GM08714 (cell line): ENCODE data around the gene NUP93.

ENCODE experiments used
- H3K4me3 ChIP-seq: fragments of 200-500 bp; sonication (Bioruptor generic); 2 replicates; pipeline ENCODE4 v1.5.1; 2014; ENCODE audit warnings: mild to moderate bottlenecking, low read length, inconsistent platforms
- ZNF274 ChIP-seq: IDR thresholded peaks from 2 replicates; pipeline ENCODE4 v1.6.1; 2012; ENCODE audit warnings: mild to moderate bottlenecking, low read depth, low read length

NUP93 gene

DNA sequence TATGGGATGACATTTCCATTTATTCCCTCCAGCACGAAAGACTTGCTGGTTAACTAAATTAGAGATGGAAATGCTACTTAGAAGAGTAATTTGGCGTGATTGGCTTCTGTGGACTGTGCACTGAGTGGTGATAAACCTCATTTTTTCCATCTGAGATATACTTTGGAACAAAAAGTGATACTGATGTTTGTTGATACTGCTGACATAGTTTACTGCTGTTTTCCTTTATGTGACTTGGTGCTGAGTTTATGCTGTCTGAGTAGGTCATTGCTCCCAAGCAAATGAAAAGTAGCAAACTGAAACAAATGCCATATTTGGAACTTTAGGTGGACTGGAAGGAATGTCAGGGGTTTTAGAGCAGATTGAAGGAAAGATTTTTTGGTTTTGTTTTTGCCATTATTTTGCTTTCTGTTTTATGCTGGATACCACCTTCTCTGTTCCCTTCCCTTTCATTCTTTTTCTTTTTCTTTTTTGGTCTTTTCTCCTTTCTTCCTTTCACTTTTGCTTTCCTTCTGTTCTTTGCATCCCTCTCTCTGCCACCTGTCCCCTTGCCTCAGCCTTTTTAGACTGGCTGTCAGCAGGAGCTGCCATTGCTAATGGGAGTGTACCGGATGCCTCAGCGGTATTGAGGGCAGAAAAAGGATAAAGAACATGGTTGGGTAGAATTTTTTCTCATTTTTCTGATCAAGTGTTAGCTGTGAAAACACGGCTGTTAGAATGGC is 41.8 kb downstream of the NUP93 start:
- TF ChIP-seq ZNF274, result no peak
- H3K4me3 ChIP-seq, result no peak overlapping the region; the same call in 1 of the 2 replicates

DNA sequence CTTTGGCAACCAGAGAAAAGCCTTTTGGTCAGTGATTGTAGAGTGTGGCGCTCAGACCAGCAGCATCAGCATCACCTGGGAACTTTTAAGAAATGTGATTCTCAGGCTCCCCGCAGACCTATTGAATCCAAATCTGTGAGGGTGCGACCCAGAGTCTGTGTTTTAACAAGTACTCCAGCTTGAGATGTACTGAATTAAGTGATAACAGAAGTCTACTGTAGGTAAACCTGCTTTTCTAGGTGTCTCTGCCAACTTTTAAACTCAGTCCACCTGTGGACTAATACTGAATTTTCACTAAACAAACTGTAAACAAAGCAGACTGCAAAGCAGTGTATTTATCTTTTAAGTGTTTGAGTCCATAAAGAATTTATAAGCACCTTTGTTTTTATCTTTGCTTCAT is 43.6 kb downstream of the NUP93 start:
- no peak overlapping the region for H3K4me3 ChIP-seq
- no peak for TF ChIP-seq ZNF274

DNA sequence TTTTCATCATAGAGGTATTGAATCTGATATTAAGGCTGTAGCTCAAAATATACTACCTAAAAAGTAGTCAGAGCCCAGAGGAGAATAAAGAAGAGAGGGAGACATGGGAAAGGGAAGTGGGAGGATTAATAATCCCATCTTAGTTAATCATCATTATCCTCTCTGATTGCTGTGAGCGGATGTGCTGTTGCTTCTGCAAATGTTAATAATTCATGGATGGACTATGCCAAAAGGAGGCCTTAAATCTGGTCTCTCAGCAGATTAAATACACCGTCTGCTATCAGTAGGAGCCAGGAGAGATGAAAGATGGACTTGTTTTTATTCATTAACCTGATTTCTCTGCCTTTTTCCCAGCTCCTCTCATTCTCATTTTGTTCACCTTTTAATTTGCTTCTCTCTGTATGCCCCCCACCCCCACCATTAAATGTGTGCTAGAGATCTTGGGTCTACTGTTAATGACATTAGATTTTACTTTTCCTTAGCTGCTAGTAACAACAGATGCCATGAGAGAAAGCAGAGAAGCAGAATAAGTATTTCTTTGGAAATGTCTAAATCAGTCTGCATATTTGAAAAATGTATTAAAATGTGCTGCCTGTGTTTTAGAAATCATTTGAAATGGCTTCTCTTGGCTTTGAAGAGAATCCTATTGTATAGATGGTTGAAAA is 44.2 kb downstream of the NUP93 start:
- no peak for TF ChIP-seq ZNF274
- H3K4me3 ChIP-seq, result no peak overlapping the region

DNA sequence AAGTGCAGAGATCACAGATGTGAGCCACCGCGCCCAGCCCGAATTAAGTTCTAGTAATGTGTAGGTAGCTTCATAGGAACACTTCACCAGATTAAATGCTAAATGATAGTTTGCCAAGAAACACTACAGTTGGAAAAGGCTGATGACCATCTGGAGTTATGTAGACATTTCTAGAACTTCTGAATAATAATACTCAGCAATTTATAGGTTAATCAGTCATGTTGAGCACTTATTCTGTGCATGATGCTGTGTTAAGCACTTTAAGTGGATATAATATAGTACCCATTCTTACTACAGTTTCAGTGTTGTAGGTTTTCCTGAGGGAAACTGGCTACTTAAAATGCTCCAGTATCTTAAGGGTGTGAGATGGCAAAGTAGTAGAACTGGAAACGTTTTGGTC is 45.2 kb downstream of the NUP93 start:
- no peak for TF ChIP-seq ZNF274
- H3K4me3 ChIP-seq, result no peak overlapping the region

DNA sequence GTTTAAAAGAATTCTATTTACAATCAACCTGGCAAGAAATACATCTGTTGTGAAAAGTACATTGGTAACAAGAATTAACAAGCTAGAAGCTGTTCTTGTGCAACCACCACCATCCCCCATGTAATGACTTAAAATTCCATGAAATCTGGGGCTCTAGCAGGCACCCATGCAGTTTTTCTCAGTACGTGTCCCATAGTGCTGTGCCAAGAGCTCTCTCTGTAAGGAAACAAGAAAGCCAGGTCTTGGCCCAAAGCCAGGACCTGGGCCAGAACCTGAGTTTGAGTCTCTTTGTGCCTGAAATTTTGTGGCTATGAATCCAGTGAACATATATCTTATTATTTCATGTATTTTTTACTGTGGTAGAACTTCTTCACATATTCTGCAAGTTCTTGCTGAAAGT is 46.6 kb downstream of the NUP93 start:
- no peak overlapping the region for H3K4me3 ChIP-seq
- TF ChIP-seq ZNF274, result no peak

DNA sequence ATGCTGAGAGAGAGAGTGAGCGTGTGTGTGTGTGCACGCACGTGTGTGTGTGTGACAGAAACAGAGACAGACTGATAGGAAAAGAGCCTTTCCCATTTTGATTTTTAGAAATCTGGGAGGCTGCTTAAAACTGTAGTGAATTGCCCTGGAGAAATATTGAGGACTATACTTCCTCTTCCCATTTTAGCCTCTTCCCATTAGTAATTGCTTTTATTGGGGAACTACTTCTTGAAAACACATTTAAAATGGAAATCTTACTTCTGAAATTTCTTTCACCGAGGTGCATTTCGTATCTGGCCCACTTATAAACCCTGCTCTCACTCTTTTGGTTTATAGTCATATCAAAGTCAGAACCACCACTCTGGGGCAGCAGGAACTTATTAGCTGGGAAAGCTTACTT is 47.1 kb downstream of the NUP93 start:
- H3K4me3 ChIP-seq, result no peak overlapping the region
- TF ChIP-seq ZNF274, result no peak

DNA sequence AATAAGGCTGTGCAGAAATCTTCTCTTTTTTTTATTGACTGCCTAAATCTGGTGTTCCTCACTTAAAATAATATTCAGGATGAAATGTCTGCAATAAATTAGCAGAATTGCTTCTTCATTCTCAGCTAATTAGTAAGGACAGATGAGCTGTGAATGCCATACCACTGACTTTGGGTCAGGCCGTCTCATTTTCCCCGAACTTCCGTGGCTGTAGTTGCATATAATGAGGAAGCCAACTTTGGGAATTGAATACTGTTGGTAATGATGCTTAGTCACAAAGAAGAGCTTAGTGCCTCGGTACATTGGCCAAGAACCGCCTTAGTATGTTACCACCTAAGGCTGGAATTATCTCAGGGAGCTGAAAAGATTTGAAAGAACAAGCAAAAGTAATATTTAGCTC is 47.6 kb downstream of the NUP93 start:
- H3K4me3 ChIP-seq, result no peak overlapping the region
- TF ChIP-seq ZNF274, result no peak

DNA sequence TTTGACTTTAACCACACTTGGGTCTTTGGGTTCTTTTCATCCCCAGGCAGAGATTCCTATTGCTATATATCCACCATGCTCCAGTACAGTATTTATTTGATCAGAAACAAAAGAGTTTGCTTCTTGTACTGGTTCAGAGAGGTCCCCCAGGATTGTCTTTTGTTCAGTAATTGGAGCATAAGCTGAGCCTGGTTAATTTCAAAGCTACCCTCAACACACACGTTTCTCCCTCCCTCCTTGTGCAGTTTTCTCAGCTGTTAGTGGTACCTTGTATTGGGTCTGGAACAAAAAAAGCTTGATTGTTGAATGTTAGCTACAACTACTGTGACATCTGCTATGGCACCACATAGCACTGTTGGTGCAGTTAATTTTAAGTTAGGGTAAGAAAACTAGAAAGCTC is 50.0 kb downstream of the NUP93 start:
- TF ChIP-seq ZNF274, result no peak
- no peak overlapping the region for H3K4me3 ChIP-seq

DNA sequence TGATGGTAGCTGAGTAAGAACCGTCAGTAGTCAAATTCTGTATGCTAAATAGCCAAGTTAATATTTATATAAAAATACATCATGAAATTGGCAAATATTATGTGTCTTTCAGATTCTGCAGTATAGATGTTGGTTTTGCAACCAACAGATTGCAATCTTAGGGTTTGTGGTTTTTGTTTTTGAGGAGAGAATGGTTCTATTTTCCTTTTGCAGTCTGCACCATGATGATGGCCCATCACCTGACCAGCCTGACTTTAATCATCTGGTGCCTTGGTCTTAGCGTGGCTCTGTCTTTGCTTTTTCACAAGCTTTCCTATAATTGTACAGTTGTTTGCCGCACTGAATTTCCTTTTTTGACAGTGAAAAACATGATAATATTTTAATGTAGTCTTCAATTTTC is 50.7 kb downstream of the NUP93 start:
- TF ChIP-seq ZNF274, result no peak
- no peak overlapping the region for H3K4me3 ChIP-seq

DNA sequence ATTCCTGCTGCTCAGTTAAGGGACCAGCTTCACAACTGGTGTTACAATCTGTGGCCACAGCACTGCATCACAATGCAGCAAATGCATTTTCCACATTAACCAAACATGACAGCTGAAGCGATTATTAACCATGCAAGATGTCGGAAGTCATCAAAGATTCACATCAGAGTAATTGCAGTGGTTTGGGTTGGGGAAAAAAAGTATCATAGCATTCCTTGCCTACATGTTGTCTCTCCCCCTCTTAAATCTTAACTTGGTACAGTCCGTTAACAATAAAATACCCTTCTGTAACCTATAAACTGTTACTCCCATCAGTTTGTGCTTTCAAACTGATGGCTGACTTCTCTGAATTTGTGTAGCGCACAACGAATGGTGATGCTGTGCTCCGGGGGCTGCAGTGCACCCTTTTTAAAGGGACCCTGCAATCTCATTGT is 51.6 kb downstream of the NUP93 start:
- TF ChIP-seq ZNF274, result no peak
- H3K4me3 ChIP-seq, result no peak overlapping the region

DNA sequence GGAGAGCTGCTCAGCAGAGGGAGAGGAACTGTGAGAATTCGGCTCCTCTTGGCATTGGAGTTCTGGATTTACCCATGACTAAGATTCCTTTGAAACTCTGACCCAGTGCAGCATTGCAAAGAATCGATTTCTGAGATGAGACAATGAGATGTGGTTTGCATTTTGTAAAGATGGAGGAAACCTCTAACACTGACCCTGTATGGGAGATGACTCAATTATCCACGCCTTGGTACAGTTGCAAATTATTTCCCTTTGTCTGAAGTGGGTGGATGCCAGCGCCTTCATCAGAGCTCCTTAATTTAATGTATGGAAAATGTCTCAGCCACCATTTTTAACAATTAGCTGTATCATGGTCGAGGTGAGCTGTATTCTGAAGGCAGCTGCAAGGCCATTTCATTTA is 53.4 kb downstream of the NUP93 start:
- H3K4me3 ChIP-seq, result no peak overlapping the region
- no peak for TF ChIP-seq ZNF274

DNA sequence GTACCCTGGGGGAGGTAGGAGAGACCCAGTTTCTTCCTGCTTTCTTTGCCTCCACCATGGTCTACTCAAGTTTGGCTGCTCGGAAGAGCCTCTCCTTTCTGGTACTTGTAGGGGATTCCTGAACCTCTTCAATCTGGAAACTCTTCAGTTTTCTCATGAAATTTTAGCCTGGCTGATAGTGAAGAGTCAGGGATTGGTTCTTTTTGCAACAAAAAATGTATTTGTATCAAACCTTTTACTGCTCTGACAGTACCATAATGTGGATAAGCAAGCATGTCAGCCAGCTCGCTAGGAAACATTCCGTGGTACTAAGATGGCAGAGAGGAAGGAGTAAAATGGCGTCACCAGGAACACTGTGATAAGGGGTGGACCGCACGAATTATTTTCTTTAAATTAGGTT is 55.4 kb downstream of the NUP93 start:
- H3K4me3 ChIP-seq, result no peak overlapping the region
- TF ChIP-seq ZNF274, result no peak

DNA sequence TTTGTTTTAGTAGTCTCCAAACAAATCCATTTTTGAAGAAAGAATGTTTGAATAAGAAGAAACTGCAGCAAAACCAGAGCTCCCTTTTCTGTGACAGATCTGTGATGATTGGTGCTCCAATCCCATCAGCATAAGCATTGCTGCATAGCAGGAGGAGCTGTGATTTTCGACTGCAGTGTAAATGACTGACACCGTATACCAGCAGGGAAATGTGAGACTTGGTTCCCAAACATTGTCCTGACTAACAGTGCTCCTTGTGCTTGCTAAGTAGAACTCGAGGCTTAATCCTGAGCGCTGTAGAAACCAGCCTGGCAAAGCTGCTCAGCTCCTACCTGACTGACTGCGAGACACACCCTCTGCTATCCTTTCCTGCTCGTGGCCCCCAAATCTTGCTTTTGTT is 57.2 kb downstream of the NUP93 start:
- no peak for TF ChIP-seq ZNF274
- no peak overlapping the region for H3K4me3 ChIP-seq

DNA sequence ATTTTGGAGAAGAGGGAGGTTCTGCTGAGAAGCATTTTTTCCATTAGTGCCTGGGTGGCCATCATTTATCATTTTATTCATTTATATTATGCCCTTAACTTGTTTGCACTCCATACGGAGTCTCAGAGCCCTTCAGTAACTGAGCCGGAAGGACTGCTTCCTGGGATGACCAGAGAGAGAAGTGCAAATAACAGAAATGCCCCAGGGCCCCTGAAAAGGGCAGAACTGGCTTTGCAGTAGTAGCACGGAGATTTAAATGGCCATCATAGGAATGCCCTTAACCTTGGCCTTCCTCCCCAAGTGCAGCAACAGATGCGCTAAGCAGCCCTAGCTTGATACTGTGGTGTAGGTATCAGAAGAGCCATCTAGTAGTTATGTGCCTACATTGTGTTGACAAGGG is 58.5 kb downstream of the NUP93 start:
- no peak for TF ChIP-seq ZNF274
- H3K4me3 ChIP-seq, result no peak overlapping the region

DNA sequence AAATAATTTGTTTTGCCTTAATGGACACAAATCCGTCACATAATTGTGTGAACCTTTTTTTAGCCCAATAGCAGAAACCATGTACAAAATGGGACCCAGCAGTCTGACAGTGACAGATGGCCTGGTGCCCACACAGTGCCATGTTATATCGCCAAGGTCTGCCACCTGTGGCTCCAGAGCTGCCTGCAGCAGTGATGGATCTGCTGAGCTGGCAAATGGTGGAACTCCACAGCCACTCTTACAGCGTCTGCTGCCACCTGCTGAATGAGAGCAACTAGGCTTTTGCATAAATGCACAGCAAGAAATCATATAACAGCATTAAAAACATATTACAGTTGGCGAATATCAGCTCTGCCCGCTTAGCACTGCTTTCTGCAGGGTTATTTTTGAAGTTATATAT is 59.4 kb downstream of the NUP93 start:
- TF ChIP-seq ZNF274, result no peak
- H3K4me3 ChIP-seq, result no peak overlapping the region

DNA sequence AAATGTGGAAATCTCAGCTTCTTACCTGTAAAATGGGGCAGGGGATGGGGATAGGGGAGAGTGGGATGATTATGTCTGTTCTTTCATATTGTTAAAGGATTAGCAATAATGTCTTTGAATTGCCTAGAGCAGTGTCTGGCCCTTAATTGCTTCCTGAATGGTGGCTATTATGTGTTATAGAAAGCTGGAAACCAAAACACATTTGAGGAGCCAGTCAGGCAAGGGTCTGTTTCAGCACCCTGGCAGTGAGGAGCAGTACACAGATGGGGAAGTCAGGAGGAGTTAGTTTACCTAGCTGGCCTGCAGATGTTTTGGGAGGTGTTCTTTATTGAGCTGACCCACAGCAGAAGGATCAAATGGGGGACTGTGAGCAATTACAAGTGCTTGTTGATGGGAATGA is 63.0 kb downstream of the NUP93 start:
- H3K4me3 ChIP-seq, result no peak overlapping the region
- no peak for TF ChIP-seq ZNF274
